K562 (cell line): Measurements from ENCODE around the gene WDR47. TPM values are rescaled to one million over a fixed set of nuclear protein-coding genes. Genes with fewer than 3 reads are reported as not detected.

ENCODE experiments used
- MGA ChIP-seq: fragments of 450-650 bp; IDR thresholded peaks from 2 replicates; pipeline ENCODE4 v1.6.1; 2016; ENCODE audit warnings: mild to moderate bottlenecking, moderate library complexity
- SMARCA4 ChIP-seq: fragments of 450-650 bp; IDR thresholded peaks from 2 replicates; pipeline ENCODE4 v1.6.1; 2016
- SOX6 ChIP-seq: fragments of 450-650 bp; IDR thresholded peaks from 2 replicates; pipeline ENCODE4 v1.6.1; 2014; ENCODE audit warnings: mild to moderate bottlenecking
- SRSF9 ChIP-seq: fragments of 200-400 bp; formaldehyde crosslinking; IDR thresholded peaks from 2 replicates; pipeline ENCODE4 v1.6.1; 2017; ENCODE audit warnings: low read depth, low read length, borderline replicate concordance
- ZNF175 ChIP-seq: fragments of 200-800 bp; sonication (Bioruptor generic); IDR thresholded peaks from 2 replicates; pipeline ENCODE4 v1.6.1; 2016; ENCODE audit warnings: low read depth, mild to moderate bottlenecking, missing genetic modification characterization, missing compliant biosample characterization
- polyA plus RNA-seq, 8 experiments: library from polyadenylated mRNA; depleted of rRNA in 4 of 8; stranded (reverse) in 5 of 8; unstranded in 3 of 8; fragments of >200 nt; fragmentation: Nextera tagmentation in 2 of 8; fragmentation: Illumina TruSeq in 1 of 8; extraction: Ambion mirVana in 2 of 8; extraction: Trizol in 1 of 8; gene quantifications; 2 replicates each; pipeline versions ENCODE4 v1.2.1 to v1.2.3, GENCODE V29; 2011 to 2014; ENCODE audit warnings: inconsistent platforms in 1 of 8, missing spikeins in 1 of 8
- total RNA-seq, 7 experiments: library from RNA; depleted of rRNA in 6 of 7; stranded (reverse); fragments of >200 nt in 6 of 7; fragmentation: Illumina TruSeq in 2 of 7; extraction: Trizol in 2 of 7; gene quantifications; 2 replicates each; pipeline versions ENCODE4 v1.2.1 to v1.2.3, GENCODE V29; 2011 to 2021; ENCODE audit warnings: low replicate concordance in 1 of 7

WDR47 gene
- total and polyA plus RNA-seq, 9 of the 15 experiments (the other 6 are each of a cell fraction or from before 2014, with no cell fraction given) = 1.3 to 10.1 (median 4.9) TPM

DNA sequence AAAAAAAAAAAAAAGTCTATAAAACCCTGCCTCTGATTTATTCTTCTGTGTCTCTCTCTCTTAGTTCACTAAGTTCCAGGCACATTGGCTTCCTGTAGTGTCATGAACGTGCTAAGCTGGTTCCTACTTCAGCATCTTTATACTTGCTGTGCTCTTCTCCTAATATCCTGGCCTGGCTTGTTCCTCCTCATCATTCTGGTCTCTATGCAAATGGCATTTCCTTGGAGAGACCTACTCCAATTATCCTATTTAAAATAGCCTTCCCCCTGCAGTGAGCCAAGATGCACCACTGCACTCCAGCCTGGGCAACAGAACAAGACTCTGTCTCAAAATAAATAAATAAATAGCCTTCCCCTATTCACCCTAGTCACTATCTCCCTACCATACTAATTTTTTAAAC is 69.0 kb downstream of the WDR47 start (continued):
- TF ChIP-seq MGA = no peak
- no peak for TF ChIP-seq SOX6
- TF ChIP-seq SRSF9 = no peak
- no peak for TF ChIP-seq ZNF175
- no peak for TF ChIP-seq SMARCA4
